GM18526 (cell line): ENCODE measurements around the gene DHRSX.

Experiments used
- POLR2A ChIP-seq: IDR thresholded peaks from 3 replicates; pipeline ENCODE4 v1.6.1; 2011; ENCODE audit not compliant: insufficient read length; ENCODE audit errors: extremely low read depth

The DHRSX gene

DNA sequence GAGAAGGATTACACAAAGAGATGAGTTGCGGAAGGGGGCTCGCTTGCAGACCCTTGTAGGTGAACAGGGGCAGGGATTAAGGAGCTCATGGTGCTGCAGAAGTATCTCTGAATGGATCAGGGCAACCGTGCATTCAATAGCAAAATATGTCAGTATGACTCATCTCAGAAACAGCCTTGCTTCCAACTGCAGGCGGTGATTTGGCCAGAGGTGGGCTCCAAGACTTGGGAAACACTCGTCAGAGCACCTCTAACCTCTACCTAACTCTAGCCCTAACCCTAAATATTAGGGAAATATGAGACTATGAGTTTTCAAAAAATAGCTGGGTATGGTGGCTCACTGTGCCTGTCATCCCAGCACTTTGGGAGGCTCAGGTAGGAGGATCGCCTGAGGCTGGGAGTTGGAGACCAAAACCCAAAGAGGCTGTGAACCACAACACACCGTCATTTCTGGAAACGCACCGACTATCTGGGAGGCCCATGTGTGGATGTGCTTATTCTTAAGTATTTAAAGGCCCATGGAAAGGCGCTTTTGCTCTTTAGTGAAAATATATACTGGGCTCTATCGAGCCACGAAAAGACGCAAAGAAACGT lies 102.6 kb downstream of the DHRSX start:
- no peak for TF ChIP-seq POLR2A

GRCh38 chrX:2397229-2398063 lies 103.3 kb downstream of the DHRSX start:
- TF ChIP-seq POLR2A = no peak

GRCh38 chrX:2395261-2395992 lies 105.3 kb downstream of the DHRSX start:
- no peak for TF ChIP-seq POLR2A

- no peak for TF ChIP-seq POLR2A
Observed at GRCh38 chrX:2391869-2392606, 108.7 kb downstream of the DHRSX start.

- TF ChIP-seq POLR2A = no peak
Observed at GRCh38 chrX:2390754-2391153, 110.0 kb downstream of the DHRSX start.

- no peak for TF ChIP-seq POLR2A
Observed at GRCh38 chrX:2389324-2389723, 111.5 kb downstream of the DHRSX start.

DNA sequence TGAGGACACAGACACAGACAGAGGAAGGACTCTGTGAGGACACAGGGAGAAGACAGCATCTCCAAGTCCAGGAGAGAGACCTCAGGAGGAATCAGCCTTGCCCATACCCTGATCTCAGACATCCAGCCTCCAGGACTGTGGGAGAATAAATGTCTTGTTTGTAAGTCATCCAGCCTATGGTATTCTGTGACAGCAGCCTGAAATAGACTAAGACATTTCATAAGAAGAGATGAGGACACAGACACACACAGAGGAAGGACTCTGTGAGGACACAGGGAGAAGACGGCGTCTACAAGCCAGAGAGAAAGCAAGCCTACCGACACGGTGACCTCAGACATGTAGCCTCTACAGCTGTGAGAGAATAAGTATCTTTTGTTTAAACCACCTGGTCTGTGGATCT lies 112.1 kb downstream of the DHRSX start:
- no peak for TF ChIP-seq POLR2A

- no peak for TF ChIP-seq POLR2A
Observed at GRCh38 chrX:2387614-2388239, 113.0 kb downstream of the DHRSX start.

DNA sequence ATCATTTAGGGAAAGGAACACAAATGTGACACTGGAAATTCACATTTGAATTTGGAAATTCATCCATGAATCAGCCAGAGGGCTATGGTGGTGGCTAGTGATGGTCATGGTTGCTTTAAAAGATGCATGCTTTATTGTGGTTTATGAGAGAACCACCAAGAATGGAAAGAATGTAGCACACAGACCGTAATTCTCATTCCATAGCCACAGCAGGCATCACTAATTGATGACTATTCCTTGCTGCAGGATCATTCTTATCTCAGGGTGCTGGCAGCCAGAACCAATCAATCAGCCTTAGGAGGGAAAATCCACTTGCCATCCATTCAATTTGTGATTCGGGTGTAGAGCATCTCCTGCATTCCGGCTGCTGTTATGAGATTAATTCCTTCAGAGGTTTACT lies 115.6 kb downstream of the DHRSX start:
- no peak for TF ChIP-seq POLR2A

GRCh38 chrX:2384486-2384885 lies 116.3 kb downstream of the DHRSX start:
- no peak for TF ChIP-seq POLR2A

DNA sequence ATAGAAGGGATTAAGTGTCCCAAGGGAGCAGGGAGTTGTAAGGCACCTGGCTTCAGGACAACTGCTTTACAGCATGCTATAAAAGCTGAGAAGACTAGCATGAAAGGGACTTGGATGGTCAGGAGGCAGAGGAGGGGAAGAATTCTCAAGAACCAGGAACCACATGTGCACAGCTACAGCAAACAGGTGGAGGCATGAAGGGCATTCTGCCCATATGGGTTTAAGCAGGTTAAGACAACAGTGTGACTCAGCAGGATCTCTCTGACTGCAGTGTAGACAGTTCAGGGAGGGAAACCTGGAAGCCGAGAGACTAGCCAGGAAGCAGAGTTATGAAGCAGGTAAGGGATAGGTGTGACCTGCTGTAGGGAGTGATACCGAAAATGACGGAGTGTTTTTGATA lies 117.0 kb downstream of the DHRSX start:
- TF ChIP-seq POLR2A = no peak

- TF ChIP-seq POLR2A = no peak
Observed at GRCh38 chrX:2383144-2383543, 117.6 kb downstream of the DHRSX start.

- no peak for TF ChIP-seq POLR2A
Observed at GRCh38 chrX:2376166-2376565, 124.6 kb downstream of the DHRSX start.

GRCh38 chrX:2374086-2374485 lies 126.7 kb downstream of the DHRSX start:
- no peak for TF ChIP-seq POLR2A

DNA sequence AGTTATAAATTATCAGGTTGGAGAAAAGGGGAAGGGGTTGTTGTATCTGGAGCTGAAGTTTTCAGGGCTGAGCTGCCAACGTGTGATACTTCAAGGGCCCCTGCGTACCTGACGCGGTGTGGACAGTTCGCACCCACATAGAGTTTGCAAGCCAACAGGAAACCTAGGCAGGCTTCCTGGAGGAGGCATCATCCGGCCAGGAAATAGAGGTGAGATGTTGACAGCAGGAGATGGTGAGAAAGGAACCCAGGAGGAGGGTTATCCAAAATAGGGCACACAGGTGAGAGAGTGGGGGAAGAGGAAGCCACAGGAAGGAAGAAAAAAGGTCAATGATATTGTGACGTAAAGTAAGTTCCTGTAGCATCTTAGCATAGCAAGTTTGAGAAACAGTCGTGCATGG lies 127.2 kb downstream of the DHRSX start:
- TF ChIP-seq POLR2A = no peak

- no peak for TF ChIP-seq POLR2A
Observed at GRCh38 chrX:2371026-2371711, 129.6 kb downstream of the DHRSX start.
